Activated T-helper 1 cell treated with anti-CD3 and anti-CD28 coated beads, Interleukin-12 subunit alpha, Interleukin-12 subunit beta, Interleukin-2, Interleukin-4 antibody, amounts not matched to agents 30 ng/mL and 10 ng/mL and 1 ng/mL, durations not matched to agents 14 hours and 24 hours and 36 hours (primary cell): ENCODE data around the gene TOP2A. TPM values are rescaled to one million over a fixed set of nuclear protein-coding genes. Genes with fewer than 3 reads are reported as not detected.
A peak's percentile ranks its signal among the peaks of the same experiment; 100 is the strongest.

ENCODE experiments used
- DNase-seq: peaks from one replicate; pipeline ENCODE4 v3.0.0; 2021; ENCODE audit warnings: low spot score
- H3K27ac Mint-ChIP-seq: one replicate; pipeline ENCODE4 v1.8.0; 2021; ENCODE audit warnings: mild to moderate bottlenecking, mixed read lengths
- H3K27me3 Mint-ChIP-seq: one replicate; pipeline ENCODE4 v1.8.0; 2022; ENCODE audit warnings: mild to moderate bottlenecking, moderate library complexity, mixed read lengths; ENCODE audit not compliant: insufficient read depth
- H3K36me3 Mint-ChIP-seq: one replicate; pipeline ENCODE4 v1.8.0; 2021; ENCODE audit warnings: low read depth, mixed read lengths
- H3K4me1 Mint-ChIP-seq: one replicate; pipeline ENCODE4 v1.8.0; 2021; ENCODE audit warnings: low read depth, mixed read lengths
- H3K4me3 Mint-ChIP-seq: one replicate; pipeline ENCODE4 v1.8.0; 2021; ENCODE audit warnings: mild to moderate bottlenecking, moderate library complexity, mixed read lengths
- H3K9me3 Mint-ChIP-seq: one replicate; pipeline ENCODE4 v1.8.0; 2021; ENCODE audit warnings: mixed read lengths
- intact Hi-C: fragments of 100-400 bp; cut with micrococcal nuclease; formaldehyde crosslinking; loops from one replicate; pipeline ENCODE4 v1.15.1; 2024
- total RNA-seq: library from RNA; stranded (reverse); gene quantifications from 2 replicates; pipeline ENCODE4 v1.2.3, GENCODE V29; 2022

The TOP2A gene, protein sequence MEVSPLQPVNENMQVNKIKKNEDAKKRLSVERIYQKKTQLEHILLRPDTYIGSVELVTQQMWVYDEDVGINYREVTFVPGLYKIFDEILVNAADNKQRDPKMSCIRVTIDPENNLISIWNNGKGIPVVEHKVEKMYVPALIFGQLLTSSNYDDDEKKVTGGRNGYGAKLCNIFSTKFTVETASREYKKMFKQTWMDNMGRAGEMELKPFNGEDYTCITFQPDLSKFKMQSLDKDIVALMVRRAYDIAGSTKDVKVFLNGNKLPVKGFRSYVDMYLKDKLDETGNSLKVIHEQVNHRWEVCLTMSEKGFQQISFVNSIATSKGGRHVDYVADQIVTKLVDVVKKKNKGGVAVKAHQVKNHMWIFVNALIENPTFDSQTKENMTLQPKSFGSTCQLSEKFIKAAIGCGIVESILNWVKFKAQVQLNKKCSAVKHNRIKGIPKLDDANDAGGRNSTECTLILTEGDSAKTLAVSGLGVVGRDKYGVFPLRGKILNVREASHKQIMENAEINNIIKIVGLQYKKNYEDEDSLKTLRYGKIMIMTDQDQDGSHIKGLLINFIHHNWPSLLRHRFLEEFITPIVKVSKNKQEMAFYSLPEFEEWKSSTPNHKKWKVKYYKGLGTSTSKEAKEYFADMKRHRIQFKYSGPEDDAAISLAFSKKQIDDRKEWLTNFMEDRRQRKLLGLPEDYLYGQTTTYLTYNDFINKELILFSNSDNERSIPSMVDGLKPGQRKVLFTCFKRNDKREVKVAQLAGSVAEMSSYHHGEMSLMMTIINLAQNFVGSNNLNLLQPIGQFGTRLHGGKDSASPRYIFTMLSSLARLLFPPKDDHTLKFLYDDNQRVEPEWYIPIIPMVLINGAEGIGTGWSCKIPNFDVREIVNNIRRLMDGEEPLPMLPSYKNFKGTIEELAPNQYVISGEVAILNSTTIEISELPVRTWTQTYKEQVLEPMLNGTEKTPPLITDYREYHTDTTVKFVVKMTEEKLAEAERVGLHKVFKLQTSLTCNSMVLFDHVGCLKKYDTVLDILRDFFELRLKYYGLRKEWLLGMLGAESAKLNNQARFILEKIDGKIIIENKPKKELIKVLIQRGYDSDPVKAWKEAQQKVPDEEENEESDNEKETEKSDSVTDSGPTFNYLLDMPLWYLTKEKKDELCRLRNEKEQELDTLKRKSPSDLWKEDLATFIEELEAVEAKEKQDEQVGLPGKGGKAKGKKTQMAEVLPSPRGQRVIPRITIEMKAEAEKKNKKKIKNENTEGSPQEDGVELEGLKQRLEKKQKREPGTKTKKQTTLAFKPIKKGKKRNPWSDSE (N-terminal part only)
- 161 and 174 TPM in 2 replicates for total RNA-seq

DNA sequence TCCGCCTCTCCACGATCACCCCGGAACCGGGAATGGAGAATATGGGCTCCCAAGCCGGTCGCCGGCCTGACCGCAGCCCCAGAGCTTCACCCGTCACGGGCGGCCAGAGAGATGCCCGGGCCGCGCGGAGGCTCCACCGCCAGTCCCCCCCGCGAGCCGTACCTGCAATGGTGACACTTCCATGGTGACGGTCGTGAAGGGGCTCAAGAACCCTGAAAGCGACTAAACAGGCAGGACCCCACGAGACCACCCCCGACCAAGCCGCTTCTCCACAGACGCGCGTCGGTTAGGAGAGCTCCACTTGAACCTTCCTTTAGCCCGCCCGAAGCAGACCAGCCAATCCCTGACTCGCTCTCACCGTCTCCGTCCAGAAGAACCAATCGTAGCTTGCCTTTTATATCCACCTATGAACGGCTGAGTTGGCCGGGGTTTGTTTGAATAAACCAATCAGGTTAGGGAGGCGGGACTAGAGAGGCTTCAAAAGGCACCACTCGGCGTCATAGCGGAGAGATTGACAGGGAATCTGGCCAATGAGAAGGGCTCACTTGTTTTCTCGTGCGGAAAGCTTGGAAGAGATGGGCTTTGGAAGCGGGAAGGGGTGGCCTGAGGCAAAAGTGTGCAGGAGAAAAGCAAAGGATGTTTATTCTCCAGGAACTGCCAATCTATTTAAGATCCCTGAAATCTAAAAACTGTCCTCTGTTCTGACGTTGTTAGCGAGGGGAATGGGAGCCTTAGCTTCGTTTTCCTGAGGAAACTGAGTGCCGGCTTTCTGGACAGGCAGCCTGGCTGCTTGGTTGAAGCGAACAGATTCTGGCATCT is at the start of gene TOP2A:
TSS of gene TOP2A (minus strand) at position 288 of the 819 bp plus-strand sequence. CDS start at position 183, 105 bp downstream.
- peak; percentile 97 for DNase-seq
- Mint-ChIP-seq H3K9me3 (no peaks in the 10 kb centered on the region), H3K4me1 (peaks cover 35% of the 10 kb centered on the region), H3K27ac (peak within 1 kb of the TSS; percentile 92), H3K4me3 (peak within 1 kb of the TSS; percentile 96), H3K27me3 (peaks cover 2% of the 10 kb centered on the region), H3K36me3 (peaks cover 11% of the 10 kb centered on the region)
- intact Hi-C loops, result loop anchor here (1.0 to 2.0 kb wide), 7 partner anchors 9 to 142 kb away; partner anchors contain the start of gene IGFBP4

DNA sequence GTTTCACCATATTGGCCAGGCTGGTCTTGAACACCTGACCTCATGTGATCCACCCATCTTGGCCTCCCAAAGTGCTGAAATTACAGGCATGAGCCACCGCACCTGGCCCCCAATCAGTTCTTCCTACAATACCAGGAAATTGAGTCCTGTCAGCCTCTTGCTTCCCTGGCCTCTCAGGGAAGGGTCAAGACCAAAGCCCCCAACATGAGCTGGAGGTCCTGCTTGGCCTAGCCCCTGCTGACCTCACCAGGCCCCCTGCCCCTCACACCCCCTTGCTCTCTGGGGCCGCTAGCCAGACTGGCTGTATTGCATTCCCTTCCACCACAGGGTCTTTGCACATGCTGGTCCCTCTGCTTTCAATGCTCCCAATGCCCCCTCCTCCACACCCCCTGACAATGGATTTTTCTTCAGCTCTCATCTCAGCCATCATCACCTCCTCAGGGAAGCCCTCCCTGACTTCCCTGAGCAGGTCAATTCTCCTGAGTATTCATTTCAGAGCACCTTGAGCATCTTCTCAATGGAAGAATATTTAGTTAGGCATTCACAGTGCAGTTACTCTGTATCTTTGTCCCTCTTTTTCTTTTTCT is 49.7 kb upstream of the TOP2A start:
- H3K9me3 Mint-ChIP-seq, result no peaks in the 10 kb centered on the region
- H3K4me3 Mint-ChIP-seq, result no peak overlapping the region
- no peak for DNase-seq
- H3K27me3 Mint-ChIP-seq, result peaks cover 8% of the 10 kb centered on the region
- H3K36me3 Mint-ChIP-seq, result peaks cover 2% of the 10 kb centered on the region
- intact Hi-C loops, result no loop called here
- H3K4me1 Mint-ChIP-seq, result no peaks in the 10 kb centered on the region
- no peak overlapping the region for H3K27ac Mint-ChIP-seq

DNA sequence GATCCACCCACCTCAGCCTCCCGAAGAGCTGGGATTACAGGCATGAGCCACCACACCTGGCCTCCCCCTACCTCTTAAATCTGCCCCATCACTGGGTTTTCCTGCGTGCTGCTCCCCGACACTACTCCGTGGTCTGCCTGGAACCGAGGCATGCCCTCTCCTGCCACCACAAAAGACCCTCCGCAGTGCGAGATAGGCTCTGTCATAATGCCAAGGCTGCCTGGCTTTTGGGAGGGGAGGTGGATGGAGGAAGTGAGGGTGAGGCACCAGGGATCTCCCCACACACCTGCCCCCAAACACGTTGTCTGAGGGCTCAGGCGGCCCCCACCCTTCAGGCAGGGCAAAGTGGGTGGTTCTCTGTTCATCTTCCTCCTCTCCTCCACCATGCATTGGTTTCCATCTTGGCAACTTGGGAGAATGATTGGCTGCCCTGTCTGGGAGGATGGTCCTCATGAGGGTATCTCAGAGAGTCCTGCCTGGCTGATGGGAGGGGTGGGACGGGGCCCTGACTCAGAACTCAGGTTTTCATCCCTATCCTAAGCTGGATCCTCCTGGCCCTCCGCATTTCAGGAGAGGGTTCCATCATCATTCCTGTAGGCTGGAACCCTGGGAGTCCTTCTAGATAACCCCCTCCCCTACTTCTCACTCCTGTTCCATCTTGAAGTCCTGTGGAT is 48.7 kb upstream of the TOP2A start:
- intact Hi-C loops, result no loop called here
- Mint-ChIP-seq H3K4me1 (no peaks in the 10 kb centered on the region), H3K9me3 (no peaks in the 10 kb centered on the region), H3K4me3 (no peak overlapping the region), H3K27ac (no peak overlapping the region), H3K36me3 (peaks cover 2% of the 10 kb centered on the region), H3K27me3 (peaks cover 8% of the 10 kb centered on the region)
- DNase-seq, result no peak

DNA sequence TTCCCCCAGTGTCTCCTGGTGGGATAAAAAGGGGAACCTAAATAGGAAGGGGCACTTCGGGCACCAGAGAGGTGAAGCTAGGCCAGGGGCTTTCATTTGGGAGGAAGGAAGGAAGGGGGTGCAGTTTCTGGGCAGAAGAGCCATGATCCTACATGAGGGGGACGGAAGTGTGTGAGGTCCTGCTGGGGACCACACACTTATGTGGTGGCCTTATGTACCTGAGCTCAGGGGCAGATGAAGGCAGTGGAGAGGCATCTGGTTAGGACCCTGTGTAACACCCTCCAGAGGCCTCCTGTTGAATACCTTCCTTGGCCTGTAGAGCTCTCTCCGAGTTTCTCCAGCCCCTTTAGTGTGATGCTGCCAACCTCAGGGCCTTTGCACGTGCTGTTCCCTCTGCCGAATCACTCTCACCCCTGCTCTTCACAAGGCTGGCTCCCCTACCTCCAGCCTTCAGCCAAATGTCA is 46.7 kb upstream of the TOP2A start:
- H3K4me1 Mint-ChIP-seq, result no peaks in the 10 kb centered on the region
- no peak overlapping the region for H3K4me3 Mint-ChIP-seq
- H3K36me3 Mint-ChIP-seq, result peaks cover 2% of the 10 kb centered on the region
- peaks cover 4% of the 10 kb centered on the region for H3K27me3 Mint-ChIP-seq
- H3K9me3 Mint-ChIP-seq, result no peaks in the 10 kb centered on the region
- no peak overlapping the region for H3K27ac Mint-ChIP-seq
- intact Hi-C loops, result no loop called here
- no peak for DNase-seq

DNA sequence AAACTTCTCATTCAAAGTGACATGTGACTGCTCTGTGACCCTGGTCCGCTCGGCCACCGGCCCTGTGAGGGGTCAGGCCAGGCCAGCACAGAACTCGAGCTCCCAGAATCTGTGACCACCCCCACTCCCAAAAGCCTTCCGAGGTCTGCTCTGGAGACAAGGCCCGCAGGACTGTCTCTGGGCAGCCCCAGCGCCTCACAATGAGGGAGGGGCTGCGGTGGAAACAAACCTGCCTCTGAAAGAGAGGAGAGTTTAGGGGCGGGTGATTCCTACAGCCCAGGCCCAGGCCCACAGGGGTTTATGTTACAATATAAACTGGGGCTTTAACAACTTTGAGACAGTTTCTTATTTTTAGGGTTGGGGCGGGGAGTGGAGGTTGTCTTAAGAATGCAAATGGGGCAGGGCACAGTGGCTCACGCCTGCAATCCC is 45.4 kb upstream of the TOP2A start:
- H3K27ac Mint-ChIP-seq, result no peak overlapping the region
- no peaks in the 10 kb centered on the region for H3K9me3 Mint-ChIP-seq
- peaks cover 6% of the 10 kb centered on the region for H3K36me3 Mint-ChIP-seq
- DNase-seq, result no peak
- no peak overlapping the region for H3K4me3 Mint-ChIP-seq
- H3K27me3 Mint-ChIP-seq, result peaks cover 4% of the 10 kb centered on the region
- H3K4me1 Mint-ChIP-seq, result no peaks in the 10 kb centered on the region
- intact Hi-C loops, result no loop called here

DNA sequence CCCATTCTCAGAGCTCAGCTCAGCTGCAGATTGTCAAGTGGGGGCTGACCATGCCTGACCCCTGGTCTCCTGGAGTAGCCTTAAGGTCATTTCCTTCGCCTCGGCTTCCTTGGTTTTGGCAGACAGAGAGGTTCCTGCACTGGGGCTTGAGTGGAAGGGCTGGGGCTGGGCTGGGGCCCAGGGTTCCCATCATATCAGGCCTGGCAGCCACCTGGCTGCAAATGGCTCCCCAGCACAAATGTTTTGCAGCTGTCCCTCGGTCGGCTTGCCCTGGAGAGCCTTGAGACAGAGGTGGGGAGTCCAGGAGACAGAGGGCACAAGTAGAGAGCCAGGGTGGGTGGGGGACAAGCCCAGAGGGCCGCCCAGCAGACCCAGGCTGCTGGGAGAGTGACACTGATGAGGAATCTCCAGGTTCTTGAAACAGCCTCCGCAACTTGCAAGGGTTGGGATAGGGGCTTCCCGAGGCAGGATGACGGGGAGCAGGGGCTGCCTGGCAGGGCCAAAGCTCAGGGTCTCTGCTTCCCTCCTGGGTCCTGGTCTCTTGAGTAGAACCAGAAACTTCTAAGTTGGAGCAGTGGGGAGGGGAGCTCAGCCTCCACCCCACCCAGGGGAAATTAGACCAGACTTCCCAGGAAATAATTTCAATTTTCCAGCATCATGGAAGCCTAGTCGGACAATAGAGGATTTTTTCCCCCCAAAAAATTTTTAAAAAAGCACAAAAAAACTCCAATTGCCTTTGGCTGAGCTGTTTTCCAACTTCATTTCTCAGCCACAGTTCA is 44.8 kb upstream of the TOP2A start:
- H3K4me1 Mint-ChIP-seq, result no peaks in the 10 kb centered on the region
- DNase-seq, result no peak
- peaks cover 4% of the 10 kb centered on the region for H3K27me3 Mint-ChIP-seq
- no peak overlapping the region for H3K4me3 Mint-ChIP-seq
- peaks cover 6% of the 10 kb centered on the region for H3K36me3 Mint-ChIP-seq
- H3K9me3 Mint-ChIP-seq, result no peaks in the 10 kb centered on the region
- no peak overlapping the region for H3K27ac Mint-ChIP-seq
- intact Hi-C loops, result no loop called here

DNA sequence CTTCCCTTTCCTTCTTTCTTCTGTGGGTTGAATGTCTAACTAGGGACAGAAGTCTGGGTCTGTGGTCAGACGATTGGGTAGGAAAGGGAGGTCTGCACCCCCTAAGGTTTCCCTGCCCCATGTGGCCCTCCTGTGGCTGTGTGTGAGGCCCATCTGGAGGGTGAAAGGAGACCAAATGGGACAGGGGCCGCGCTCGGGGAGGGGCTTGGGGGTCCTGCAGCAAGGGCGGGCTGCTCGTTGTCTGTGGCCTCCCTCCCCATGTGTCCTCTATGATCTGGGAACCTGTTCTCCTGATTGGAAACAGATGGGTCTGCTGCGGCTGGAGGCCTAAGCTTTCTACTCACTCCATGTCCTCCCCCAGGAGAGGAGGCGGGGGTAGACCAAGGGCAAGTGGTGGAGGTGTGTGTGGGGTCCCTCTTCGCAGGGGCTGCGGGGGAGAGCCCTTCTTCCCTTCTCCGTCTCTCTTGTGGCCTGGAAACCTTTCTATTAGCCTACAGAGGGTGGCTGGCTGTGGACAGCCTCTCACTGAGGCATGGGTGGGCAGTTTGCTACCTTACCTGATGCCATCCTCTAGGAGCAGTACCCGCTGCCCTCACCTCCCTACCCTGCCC is 44.1 kb upstream of the TOP2A start:
- Mint-ChIP-seq H3K27me3 (peaks cover 4% of the 10 kb centered on the region), H3K27ac (no peak overlapping the region), H3K4me1 (no peaks in the 10 kb centered on the region), H3K4me3 (no peak overlapping the region), H3K9me3 (no peaks in the 10 kb centered on the region), H3K36me3 (peaks cover 10% of the 10 kb centered on the region)
- intact Hi-C loops, result no loop called here
- DNase-seq, result no peak

DNA sequence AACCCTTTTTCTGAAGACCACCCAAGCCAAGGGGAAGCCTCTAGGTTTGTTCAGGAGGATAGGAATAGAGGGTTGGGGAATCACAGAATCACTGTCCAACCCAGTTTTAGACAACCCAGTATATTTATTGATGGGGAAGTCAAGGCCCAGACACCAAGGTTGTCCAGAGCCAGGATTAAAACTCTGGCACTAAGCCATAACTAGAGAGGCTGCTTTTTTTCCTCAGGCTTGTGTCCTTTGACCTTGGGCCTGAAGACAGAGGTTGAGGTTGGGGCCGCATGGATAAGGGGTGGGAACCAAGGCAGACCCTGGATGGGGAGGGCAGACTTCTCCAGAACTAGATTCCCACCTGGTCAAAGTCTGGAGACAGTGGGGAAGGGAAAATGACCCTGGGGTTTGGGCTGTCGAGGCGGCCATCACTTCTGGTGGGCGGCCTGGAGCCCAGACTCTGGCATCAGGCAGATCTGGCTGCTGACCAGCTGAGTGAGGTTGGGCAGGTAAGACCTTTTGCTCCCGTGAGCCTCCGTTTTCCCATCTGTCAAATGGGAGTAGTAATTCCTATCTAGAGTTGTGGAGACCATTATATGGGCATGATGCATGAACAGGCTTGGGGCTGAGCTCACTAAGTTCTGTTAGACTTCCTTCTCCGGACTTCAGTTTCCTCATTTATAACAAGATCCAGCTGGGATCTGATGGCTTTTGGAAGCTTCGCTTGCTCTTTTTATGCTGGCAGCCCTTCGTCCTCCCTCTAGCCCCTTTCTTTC is 43.5 kb upstream of the TOP2A start:
- intact Hi-C loops, result no loop called here
- no peak for DNase-seq
- Mint-ChIP-seq H3K36me3 (peaks cover 15% of the 10 kb centered on the region), H3K4me1 (no peaks in the 10 kb centered on the region), H3K9me3 (no peaks in the 10 kb centered on the region), H3K4me3 (no peak overlapping the region), H3K27me3 (peaks cover 4% of the 10 kb centered on the region), H3K27ac (no peak overlapping the region)

DNA sequence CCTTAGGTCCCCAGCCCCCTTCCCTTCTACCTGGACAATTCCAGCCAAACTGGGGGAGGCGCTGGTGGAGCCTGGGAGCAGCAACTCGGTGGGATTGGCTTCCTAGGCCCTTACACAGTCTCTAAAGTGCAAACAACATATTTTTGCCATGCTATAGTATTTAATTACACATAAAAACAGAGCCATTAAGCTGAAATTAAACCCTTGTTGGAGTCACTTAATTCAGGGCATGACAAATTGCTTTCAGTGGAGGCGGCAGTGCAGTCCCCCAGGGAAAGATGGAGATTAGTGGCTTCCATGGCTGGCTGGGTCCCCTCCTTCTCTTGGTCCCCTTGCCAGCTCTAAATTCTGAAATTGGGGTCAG is 42.9 kb upstream of the TOP2A start:
- no peak for DNase-seq
- intact Hi-C loops, result no loop called here
- Mint-ChIP-seq H3K9me3 (no peaks in the 10 kb centered on the region), H3K27me3 (peaks cover under 1% of the 10 kb centered on the region), H3K4me3 (no peak overlapping the region), H3K4me1 (no peaks in the 10 kb centered on the region), H3K27ac (no peak overlapping the region), H3K36me3 (peaks cover 19% of the 10 kb centered on the region)
